Measurements from ENCODE around the gene SCAMP5. TPM values are rescaled to one million over a fixed set of nuclear protein-coding genes. Genes with fewer than 3 reads are reported as not detected.
A peak's percentile ranks its signal among the peaks of the same experiment; 100 is the strongest.

The SCAMP5 gene
- total RNA-seq, 2 donors from 2014 or later = 21.9 to 33.5 TPM

DNA sequence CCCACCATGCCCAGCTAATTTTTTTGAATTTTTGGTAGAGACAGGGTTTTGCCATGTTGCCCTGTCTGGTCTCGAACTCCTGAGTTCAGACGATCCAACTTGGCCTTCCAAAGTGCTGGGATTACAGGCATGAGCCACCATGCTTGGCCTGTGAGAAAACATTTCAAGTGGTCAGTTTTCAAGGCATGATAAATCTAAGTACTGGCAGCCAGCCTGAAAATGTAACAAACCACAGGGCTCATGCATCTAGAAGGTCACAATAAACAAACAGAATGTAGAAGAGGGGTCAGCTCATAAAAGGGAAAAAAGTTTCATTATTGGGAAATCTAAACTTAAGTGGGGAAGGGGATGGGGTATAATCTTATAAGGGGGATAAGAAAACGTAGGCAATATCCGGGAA is 68.0 kb downstream of the SCAMP5 start:
- no peak overlapping the region for H3K9ac ChIP-seq (ENCODE audit: extremely low read depth, low read length, poor library complexity, severe bottlenecking)
- no peaks in the 10 kb centered on the region for H3K27me3 ChIP-seq (ENCODE audit: control insufficient read depth, insufficient read depth, low read length, poor library complexity, severe bottlenecking)
- no peak overlapping the region for H3K4me3 Mint-ChIP-seq
- no peak overlapping the region for H3K4me3 ChIP-seq (ENCODE audit: low read length)
- DNase-seq = no peak
- H3K4me1 Mint-ChIP-seq = peaks cover 14% of the 10 kb centered on the region
- no peaks in the 10 kb centered on the region for H3K36me3 ChIP-seq (ENCODE audit: control insufficient read depth, insufficient read depth, low read length)
- no peaks in the 10 kb centered on the region for H3K27me3 Mint-ChIP-seq (ENCODE audit: insufficient read depth)
- H3K9me3 ChIP-seq (ENCODE audit: control insufficient read depth, low read length) = peaks cover 26% of the 10 kb centered on the region
- TF ChIP-seq, protein P1, sequence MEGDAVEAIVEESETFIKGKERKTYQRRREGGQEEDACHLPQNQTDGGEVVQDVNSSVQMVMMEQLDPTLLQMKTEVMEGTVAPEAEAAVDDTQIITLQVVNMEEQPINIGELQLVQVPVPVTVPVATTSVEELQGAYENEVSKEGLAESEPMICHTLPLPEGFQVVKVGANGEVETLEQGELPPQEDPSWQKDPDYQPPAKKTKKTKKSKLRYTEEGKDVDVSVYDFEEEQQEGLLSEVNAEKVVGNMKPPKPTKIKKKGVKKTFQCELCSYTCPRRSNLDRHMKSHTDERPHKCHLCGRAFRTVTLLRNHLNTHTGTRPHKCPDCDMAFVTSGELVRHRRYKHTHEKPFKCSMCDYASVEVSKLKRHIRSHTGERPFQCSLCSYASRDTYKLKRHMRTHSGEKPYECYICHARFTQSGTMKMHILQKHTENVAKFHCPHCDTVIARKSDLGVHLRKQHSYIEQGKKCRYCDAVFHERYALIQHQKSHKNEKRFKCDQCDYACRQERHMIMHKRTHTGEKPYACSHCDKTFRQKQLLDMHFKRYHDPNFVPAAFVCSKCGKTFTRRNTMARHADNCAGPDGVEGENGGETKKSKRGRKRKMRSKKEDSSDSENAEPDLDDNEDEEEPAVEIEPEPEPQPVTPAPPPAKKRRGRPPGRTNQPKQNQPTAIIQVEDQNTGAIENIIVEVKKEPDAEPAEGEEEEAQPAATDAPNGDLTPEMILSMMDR (conservative IDR thresholded peaks at IDR 0.05) = no peak
- peaks cover 7% of the 10 kb centered on the region for H3K36me3 Mint-ChIP-seq (ENCODE audit: low read depth)
- no peak overlapping the region for H3K27ac ChIP-seq (ENCODE audit: low read depth, low read length)
- H3K9me3 Mint-ChIP-seq = peaks cover 29% of the 10 kb centered on the region
- H3K4me1 ChIP-seq (ENCODE audit: control insufficient read depth, insufficient read depth, low read length) = peaks cover 4% of the 10 kb centered on the region
- H3K27ac Mint-ChIP-seq = no peak overlapping the region
- 94 to 100% methylated on average over 4 of the region's 4 CpGs for WGBS, 2 experiments (ENCODE audit: insufficient coverage in 1 of 2, insufficient read length in 1 of 2)

DNA sequence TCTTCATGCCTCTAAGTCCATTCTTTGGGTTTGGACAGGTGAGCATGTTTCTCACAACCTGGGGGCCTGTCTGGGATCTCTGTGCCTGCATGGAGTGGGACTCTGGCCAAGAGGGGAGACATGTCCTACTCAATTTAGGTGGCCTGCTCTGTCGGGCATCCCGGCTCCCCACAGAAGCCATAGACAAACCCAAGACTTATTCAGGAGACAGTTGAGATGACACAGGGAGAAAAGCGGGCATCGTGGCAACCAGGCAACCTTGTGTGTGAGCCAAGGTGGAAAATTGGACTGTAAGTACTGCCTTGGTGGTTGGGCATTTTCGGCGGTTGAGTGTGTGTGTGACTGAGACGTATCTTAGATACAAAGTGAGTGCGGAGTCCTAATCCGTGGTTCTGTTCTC is 68.5 kb downstream of the SCAMP5 start:
- Histone ChIP-seq H3K4me1 (ENCODE audit: control insufficient read depth, insufficient read depth, low read length) (peaks cover 4% of the 10 kb centered on the region), H3K27ac (ENCODE audit: low read depth, low read length) (no peak overlapping the region), H3K36me3 (ENCODE audit: control insufficient read depth, insufficient read depth, low read length) (no peaks in the 10 kb centered on the region), H3K4me3 (ENCODE audit: low read length) (no peak overlapping the region), H3K27me3 (ENCODE audit: control insufficient read depth, insufficient read depth, low read length, poor library complexity, severe bottlenecking) (no peaks in the 10 kb centered on the region), H3K9ac (ENCODE audit: extremely low read depth, low read length, poor library complexity, severe bottlenecking) (no peak overlapping the region), H3K9me3 (ENCODE audit: control insufficient read depth, low read length) (peaks cover 32% of the 10 kb centered on the region)
- H3K27me3 Mint-ChIP-seq (ENCODE audit: insufficient read depth) = no peaks in the 10 kb centered on the region
- WGBS, 2 experiments (ENCODE audit: insufficient coverage in 1 of 2, insufficient read length in 1 of 2) = 90 to 94% methylated on average over 6 to 9 of the region's 9 CpGs
- H3K36me3 Mint-ChIP-seq (ENCODE audit: low read depth) = peaks cover 7% of the 10 kb centered on the region
- no peak overlapping the region for H3K27ac Mint-ChIP-seq
- peaks cover 33% of the 10 kb centered on the region for H3K9me3 Mint-ChIP-seq
- H3K4me1 Mint-ChIP-seq = peaks cover 14% of the 10 kb centered on the region
- no peak for DNase-seq
- TF ChIP-seq, protein P1 (conservative IDR thresholded peaks at IDR 0.05) = no peak
- H3K4me3 Mint-ChIP-seq = no peak overlapping the region

DNA sequence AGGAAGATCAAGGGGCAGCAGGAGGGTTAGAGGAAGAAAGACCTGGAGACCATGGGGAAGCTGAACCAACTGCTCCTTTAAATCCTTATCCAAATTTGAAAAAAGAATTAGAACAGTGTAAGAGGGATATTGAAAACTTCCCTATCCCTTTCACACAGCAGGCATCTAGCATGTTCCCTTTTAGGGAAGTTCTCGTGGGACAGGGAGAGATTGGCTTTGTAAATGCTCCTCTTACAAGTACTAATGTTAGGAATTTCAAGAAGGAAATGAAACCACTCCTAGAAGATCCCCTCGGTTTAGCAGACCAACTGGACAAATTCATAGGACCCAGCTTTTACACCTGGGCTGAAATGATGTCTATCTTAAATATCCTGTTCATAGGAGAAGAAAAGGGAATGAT is 69.5 kb downstream of the SCAMP5 start:
- Mint-ChIP-seq H3K4me1 (peaks cover 14% of the 10 kb centered on the region), H3K27me3 (ENCODE audit: insufficient read depth) (no peaks in the 10 kb centered on the region), H3K36me3 (ENCODE audit: low read depth) (peaks cover 5% of the 10 kb centered on the region), H3K27ac (no peak overlapping the region), H3K9me3 (peaks cover 33% of the 10 kb centered on the region), H3K4me3 (no peak overlapping the region)
- H3K9me3 ChIP-seq (ENCODE audit: control insufficient read depth, low read length) = peaks cover 33% of the 10 kb centered on the region
- H3K36me3 ChIP-seq (ENCODE audit: control insufficient read depth, insufficient read depth, low read length) = no peaks in the 10 kb centered on the region
- peaks cover 4% of the 10 kb centered on the region for H3K4me1 ChIP-seq (ENCODE audit: control insufficient read depth, insufficient read depth, low read length)
- peak overlapping the region; percentile 55 for H3K4me3 ChIP-seq (ENCODE audit: low read length)
- TF ChIP-seq, protein P1 (conservative IDR thresholded peaks at IDR 0.05) = no peak
- WGBS, 2 experiments (ENCODE audit: insufficient coverage in 1 of 2, insufficient read length in 1 of 2) = 83% methylated on average over 2 of the region's 2 CpGs; no CpG with 5 or more reads in 1 of the 2 experiments
- H3K9ac ChIP-seq (ENCODE audit: extremely low read depth, low read length, poor library complexity, severe bottlenecking) = no peak overlapping the region
- no peak overlapping the region for H3K27ac ChIP-seq (ENCODE audit: low read depth, low read length)
- no peaks in the 10 kb centered on the region for H3K27me3 ChIP-seq (ENCODE audit: control insufficient read depth, insufficient read depth, low read length, poor library complexity, severe bottlenecking)
- no peak for DNase-seq

All from endodermal cell (in vitro differentiated cells).